Endodermal cell (in vitro differentiated cells): ENCODE data around the gene ZNF597. TPM values are rescaled to one million over a fixed set of nuclear protein-coding genes. Genes with fewer than 3 reads are reported as not detected.
A peak's percentile ranks its signal among the peaks of the same experiment; 100 is the strongest.

Source experiments
- DNase-seq: peaks from one replicate; pipeline ENCODE4 v3.0.0-alpha.2; 2017
- H3K27ac ChIP-seq: 2 replicates; pipeline ENCODE4 v1.5.1; 2013; ENCODE audit warnings: mild to moderate bottlenecking, low read depth, low read length, moderate library complexity
- H3K27me3 ChIP-seq: 2 replicates; pipeline ENCODE4 v1.6.1; 2013; ENCODE audit warnings: mild to moderate bottlenecking, low read length, moderate library complexity; ENCODE audit not compliant: insufficient read depth, control insufficient read depth, poor library complexity, severe bottlenecking
- H3K36me3 ChIP-seq: 2 replicates; pipeline ENCODE4 v1.7.0; 2013; ENCODE audit warnings: mild to moderate bottlenecking, low read length, moderate library complexity; ENCODE audit not compliant: control insufficient read depth, insufficient read depth
- H3K4me1 ChIP-seq: one replicate; pipeline ENCODE4 v1.7.0; 2013; ENCODE audit warnings: low read length; ENCODE audit not compliant: control insufficient read depth, insufficient read depth
- H3K4me3 ChIP-seq: 2 replicates; pipeline ENCODE4 v1.5.1; 2013; ENCODE audit warnings: mild to moderate bottlenecking, low read length, moderate library complexity
- H3K9ac ChIP-seq: 2 replicates; pipeline ENCODE4 v1.6.1; 2013; ENCODE audit warnings: mild to moderate bottlenecking, low read length, moderate library complexity; ENCODE audit not compliant: poor library complexity, severe bottlenecking; ENCODE audit errors: extremely low read depth
- H3K9me3 ChIP-seq: 2 replicates; pipeline ENCODE4 v1.6.1; 2013; ENCODE audit warnings: mild to moderate bottlenecking, low read length, moderate library complexity; ENCODE audit not compliant: control insufficient read depth
- H3K27ac Mint-ChIP-seq: 2 replicates; pipeline ENCODE4 v1.8.0; 2020; ENCODE audit warnings: mixed read lengths
- H3K27me3 Mint-ChIP-seq: 2 replicates; pipeline ENCODE4 v1.8.0; 2021; ENCODE audit warnings: mild to moderate bottlenecking, mixed read lengths; ENCODE audit not compliant: insufficient read depth
- H3K36me3 Mint-ChIP-seq: 2 replicates; pipeline ENCODE4 v1.8.0; 2020; ENCODE audit warnings: low read depth, mixed read lengths
- H3K4me1 Mint-ChIP-seq: 2 replicates; pipeline ENCODE4 v1.8.0; 2020; ENCODE audit warnings: mixed read lengths
- H3K4me3 Mint-ChIP-seq: 2 replicates; pipeline ENCODE4 v1.8.0; 2020; ENCODE audit warnings: mild to moderate bottlenecking, moderate library complexity, mixed read lengths
- H3K9me3 Mint-ChIP-seq: 2 replicates; pipeline ENCODE4 v1.8.0; 2020; ENCODE audit warnings: mild to moderate bottlenecking, mixed read lengths
- WGBS, 2 experiments: methylation state at CpG; one replicate each; pipeline versions ENCODE4 v1.1.5 to v1.1.7; 2013; ENCODE audit warnings: missing lambda C conversion rate in 2 of 2, mixed read lengths in 1 of 2; ENCODE audit not compliant: insufficient coverage in 1 of 2, insufficient read length in 1 of 2; 5-methylcytosine and 5-hydroxymethylcytosine counted together
- total RNA-seq, 2 donors: library from RNA; stranded (reverse); fragmentation: NEBNext Ultra II Directional in 1 of 2; extraction: Animal tissue kit (Norgen Biotek cat#: 25700) in 1 of 2; gene quantifications; 2 replicates in 1 of 2; 3 replicates in 1 of 2; pipeline ENCODE4 v1.2.1, GENCODE V29; 2021
- TF ChIP-seq, protein P1 (sequence below): fragments of 200-600 bp; sonication (generic); conservative IDR thresholded peaks from 2 replicates; pipeline ENCODE4 v1.5.0; 2021; ENCODE audit warnings: antibody characterized with exemption, mild to moderate bottlenecking

The ZNF597 gene
- total RNA-seq, 2 donors from 2014 or later, result 2.0 to 3.1 TPM

DNA sequence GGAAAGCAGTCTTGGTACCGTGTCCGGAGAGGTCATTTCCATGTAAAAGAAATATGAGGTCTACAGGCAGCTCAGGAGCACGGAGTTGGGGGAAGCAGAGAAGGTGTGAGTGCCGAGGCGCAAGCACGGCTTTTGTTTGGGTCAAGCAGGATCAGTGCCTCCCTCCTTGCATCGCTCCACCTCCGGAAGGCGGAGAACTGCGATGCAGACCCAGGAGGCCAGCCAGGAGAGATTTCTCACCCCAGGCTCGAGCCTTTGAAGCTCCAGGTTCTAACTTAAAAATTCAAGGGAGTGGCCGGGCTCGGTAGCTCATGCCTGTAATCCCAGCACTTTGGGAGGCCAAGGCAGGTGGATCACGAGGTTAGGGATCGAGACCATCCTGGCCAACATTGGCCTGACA, 25.2 kb upstream of the ZNF597 start:
- H3K27ac ChIP-seq, result no peak overlapping the region
- Mint-ChIP-seq H3K27me3 (no peaks in the 10 kb centered on the region), H3K36me3 (peaks cover 51% of the 10 kb centered on the region), H3K9me3 (no peaks in the 10 kb centered on the region), H3K4me1 (peaks cover 25% of the 10 kb centered on the region), H3K27ac (peak overlapping the region; percentile 76), H3K4me3 (peak overlapping the region; percentile 14)
- TF ChIP-seq, protein P1, sequence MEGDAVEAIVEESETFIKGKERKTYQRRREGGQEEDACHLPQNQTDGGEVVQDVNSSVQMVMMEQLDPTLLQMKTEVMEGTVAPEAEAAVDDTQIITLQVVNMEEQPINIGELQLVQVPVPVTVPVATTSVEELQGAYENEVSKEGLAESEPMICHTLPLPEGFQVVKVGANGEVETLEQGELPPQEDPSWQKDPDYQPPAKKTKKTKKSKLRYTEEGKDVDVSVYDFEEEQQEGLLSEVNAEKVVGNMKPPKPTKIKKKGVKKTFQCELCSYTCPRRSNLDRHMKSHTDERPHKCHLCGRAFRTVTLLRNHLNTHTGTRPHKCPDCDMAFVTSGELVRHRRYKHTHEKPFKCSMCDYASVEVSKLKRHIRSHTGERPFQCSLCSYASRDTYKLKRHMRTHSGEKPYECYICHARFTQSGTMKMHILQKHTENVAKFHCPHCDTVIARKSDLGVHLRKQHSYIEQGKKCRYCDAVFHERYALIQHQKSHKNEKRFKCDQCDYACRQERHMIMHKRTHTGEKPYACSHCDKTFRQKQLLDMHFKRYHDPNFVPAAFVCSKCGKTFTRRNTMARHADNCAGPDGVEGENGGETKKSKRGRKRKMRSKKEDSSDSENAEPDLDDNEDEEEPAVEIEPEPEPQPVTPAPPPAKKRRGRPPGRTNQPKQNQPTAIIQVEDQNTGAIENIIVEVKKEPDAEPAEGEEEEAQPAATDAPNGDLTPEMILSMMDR, result no peak
- WGBS, 2 experiments, result 46 to 58% methylated on average over 12 to 15 of the region's 15 CpGs
- H3K9me3 ChIP-seq, result no peaks in the 10 kb centered on the region
- no peaks in the 10 kb centered on the region for H3K27me3 ChIP-seq
- DNase-seq, result peak; percentile 83
- no peaks in the 10 kb centered on the region for H3K4me1 ChIP-seq
- no peak overlapping the region for H3K9ac ChIP-seq
- peak overlapping the region; percentile 62 for H3K4me3 ChIP-seq
- peaks cover 41% of the 10 kb centered on the region for H3K36me3 ChIP-seq

DNA sequence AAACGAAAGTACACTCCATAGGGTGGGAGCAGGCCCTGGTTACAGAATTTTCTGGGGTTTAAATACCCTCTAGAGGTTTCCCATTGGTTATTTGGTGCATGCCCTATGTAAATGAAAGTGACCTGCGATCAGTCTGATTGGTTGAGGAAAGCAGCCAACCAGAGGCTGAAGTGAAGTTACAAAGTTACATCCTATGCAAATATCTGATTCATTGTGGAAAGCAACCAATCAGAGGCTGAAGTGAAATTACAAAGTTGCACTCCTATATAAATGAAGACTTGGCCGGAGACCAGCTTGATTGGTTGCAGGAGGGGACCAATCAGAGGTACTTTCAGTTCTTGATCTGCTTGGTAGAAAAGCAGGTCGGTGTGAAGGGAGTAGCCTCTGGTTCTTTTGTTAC, 24.6 kb upstream of the ZNF597 start:
- 84 to 89% methylated on average over 3 to 4 of the region's 4 CpGs for WGBS, 2 experiments
- Histone ChIP-seq H3K4me3 (peak overlapping the region; percentile 62), H3K36me3 (peaks cover 38% of the 10 kb centered on the region), H3K27ac (no peak overlapping the region), H3K4me1 (no peaks in the 10 kb centered on the region), H3K9ac (no peak overlapping the region), H3K9me3 (no peaks in the 10 kb centered on the region), H3K27me3 (no peaks in the 10 kb centered on the region)
- H3K9me3 Mint-ChIP-seq, result no peaks in the 10 kb centered on the region
- DNase-seq, result no peak
- peaks cover 47% of the 10 kb centered on the region for H3K36me3 Mint-ChIP-seq
- H3K4me3 Mint-ChIP-seq, result peak overlapping the region; percentile 14
- H3K27me3 Mint-ChIP-seq, result no peaks in the 10 kb centered on the region
- H3K4me1 Mint-ChIP-seq, result peaks cover 25% of the 10 kb centered on the region
- H3K27ac Mint-ChIP-seq, result peak overlapping the region; percentile 76
- TF ChIP-seq, protein P1, result no peak

DNA sequence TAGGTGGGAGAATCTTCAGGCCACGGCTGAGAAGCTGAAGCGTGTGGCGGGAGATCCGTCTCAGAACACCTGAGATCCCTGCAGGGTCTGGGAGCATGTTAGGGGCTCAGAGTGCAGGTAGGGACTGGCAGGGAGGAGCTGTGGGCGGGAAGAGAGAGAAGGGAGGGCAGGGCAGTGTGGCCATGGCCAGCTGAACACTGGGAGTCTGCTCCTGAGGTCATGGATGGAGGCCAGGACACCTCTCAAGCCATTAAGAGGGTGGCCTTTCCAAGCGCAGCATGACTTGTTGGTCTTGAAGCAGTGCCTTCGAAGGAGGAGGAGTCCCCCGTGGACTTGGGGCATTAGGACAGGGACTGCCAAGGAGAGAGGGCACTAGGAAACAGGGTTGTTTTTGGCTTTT, 23.9 kb upstream of the ZNF597 start:
- Mint-ChIP-seq H3K36me3 (peaks cover 42% of the 10 kb centered on the region), H3K27me3 (no peaks in the 10 kb centered on the region), H3K4me3 (no peak overlapping the region), H3K27ac (peak overlapping the region; percentile 17), H3K9me3 (no peaks in the 10 kb centered on the region), H3K4me1 (peaks cover 28% of the 10 kb centered on the region)
- TF ChIP-seq, protein P1, result no peak
- Histone ChIP-seq H3K36me3 (peaks cover 34% of the 10 kb centered on the region), H3K27ac (no peak overlapping the region), H3K9ac (no peak overlapping the region), H3K4me3 (no peak overlapping the region), H3K27me3 (no peaks in the 10 kb centered on the region), H3K9me3 (no peaks in the 10 kb centered on the region), H3K4me1 (peaks cover 4% of the 10 kb centered on the region)
- WGBS, 2 experiments, result 94 to 96% methylated on average over 6 to 8 of the region's 8 CpGs
- peak; percentile 38 for DNase-seq
